CD4-positive, CD25-positive, alpha-beta regulatory T cell (primary cell): ENCODE results near the gene GPR62. TPM values are rescaled to one million over a fixed set of nuclear protein-coding genes. Genes with fewer than 3 reads are reported as not detected.

Source experiments
- ATAC-seq, 2 donors: fragments of 150-1000 bp; cut with Tn5 transposase; one replicate each; pipeline ENCODE4 v1.10.0; 2021; ENCODE audit warnings: low read depth in 2 of 2, moderate number of reproducible peaks in 2 of 2, moderate library complexity in 1 of 2
- DNase-seq, 3 donors: peaks; one replicate each; pipeline versions ENCODE4 v3.0.0 to v3.0.0-alpha.2; 2012 to 2022; ENCODE audit warnings: mixed read lengths in 1 of 3
- H3K27ac ChIP-seq: one replicate; pipeline ENCODE4 v1.7.0; 2013; ENCODE audit warnings: mild to moderate bottlenecking, low read length; ENCODE audit not compliant: insufficient read depth, poor library complexity, severe bottlenecking
- H3K27me3 ChIP-seq: one replicate; pipeline ENCODE4 v1.7.0; 2013; ENCODE audit warnings: low read length; ENCODE audit not compliant: control insufficient read depth, insufficient read depth
- H3K36me3 ChIP-seq: one replicate; pipeline ENCODE4 v1.7.0; 2013; ENCODE audit warnings: mild to moderate bottlenecking, low read length, moderate library complexity; ENCODE audit not compliant: control insufficient read depth, insufficient read depth
- H3K4me1 ChIP-seq: 2 replicates; pipeline ENCODE4 v1.7.0; 2013; ENCODE audit warnings: mild to moderate bottlenecking, low read length; ENCODE audit not compliant: insufficient read depth, control insufficient read depth, poor library complexity, severe bottlenecking
- H3K4me3 ChIP-seq: one replicate; pipeline ENCODE4 v1.7.0; 2013; ENCODE audit warnings: low read depth, mild to moderate bottlenecking, low read length, moderate library complexity
- H3K9me3 ChIP-seq, 2 experiments: 1 replicate in 1 of 2; 2 replicates in 1 of 2; pipeline ENCODE4 v1.7.0; 2013; ENCODE audit warnings: low read length in 2 of 2, mild to moderate bottlenecking in 1 of 2, moderate library complexity in 1 of 2; ENCODE audit not compliant: control insufficient read depth in 2 of 2
- H3K27ac Mint-ChIP-seq, 3 donors: one replicate each; pipeline ENCODE4 v1.8.0; 2020 to 2022; ENCODE audit warnings: mild to moderate bottlenecking in 3 of 3, mixed read lengths in 3 of 3, moderate library complexity in 2 of 3
- H3K27me3 Mint-ChIP-seq: one replicate; pipeline ENCODE4 v1.8.0; 2022; ENCODE audit warnings: mild to moderate bottlenecking, mixed read lengths
- H3K36me3 Mint-ChIP-seq: one replicate; pipeline ENCODE4 v1.8.0; 2020; ENCODE audit warnings: mixed read lengths
- H3K4me1 Mint-ChIP-seq, 4 donors: one replicate each; pipeline ENCODE4 v1.8.0; 2020 to 2022; ENCODE audit warnings: mixed read lengths in 4 of 4, mild to moderate bottlenecking in 1 of 4
- H3K4me3 Mint-ChIP-seq, 4 donors: one replicate each; pipeline ENCODE4 v1.8.0; 2020 to 2022; ENCODE audit warnings: mild to moderate bottlenecking in 4 of 4, mixed read lengths in 4 of 4, moderate library complexity in 3 of 4
- H3K9me3 Mint-ChIP-seq, 7 donors: one replicate each; pipeline ENCODE4 v1.8.0; 2020 to 2022; ENCODE audit warnings: mixed read lengths in 7 of 7, mild to moderate bottlenecking in 3 of 7, moderate library complexity in 2 of 7
- polyA plus RNA-seq, 4 donors: library from polyadenylated mRNA; unstranded; fragments of 300-500 nt; fragmentation: Illumina TruSeq; gene quantifications; one replicate each; pipeline ENCODE4 v1.2.3, GENCODE V29; 2021
- total RNA-seq: library from RNA; stranded (reverse); gene quantifications from one replicate; pipeline ENCODE4 v1.2.3, GENCODE V29; 2022

GPR62 gene
- total and polyA plus RNA-seq, 5 donors from 2014 or later = 0.22 TPM; not detected in 4

- H3K27me3 ChIP-seq = peaks cover 11% of the 10 kb centered on the region
- Mint-ChIP-seq H3K4me1 (peaks cover 0 to 8% (median 2%) of the 10 kb centered on the region in 4 donors), H3K27me3 (peaks cover 24% of the 10 kb centered on the region), H3K9me3 (peaks cover 0 to 2% (median 0%) of the 10 kb centered on the region in 7 donors), H3K36me3 (peaks cover 4% of the 10 kb centered on the region), H3K4me3 (peak overlapping the region in 3 of 4 donors; percentile 51 to 69 (median 57)), H3K27ac (no peak overlapping the region)
- H3K36me3 ChIP-seq = no peaks in the 10 kb centered on the region
- H3K27ac ChIP-seq = no peak overlapping the region
- DNase-seq = peak; percentile 26 to 59 (median 28)
- no peak overlapping the region for H3K4me3 ChIP-seq
- no peaks in the 10 kb centered on the region for H3K9me3 ChIP-seq
- peaks cover 11% of the 10 kb centered on the region for H3K4me1 ChIP-seq
- peak; percentile 70 to 71 for ATAC-seq
Measured at GRCh38 chr3:51955893-51956770, 951 bp downstream of the GPR62 start.

DNA sequence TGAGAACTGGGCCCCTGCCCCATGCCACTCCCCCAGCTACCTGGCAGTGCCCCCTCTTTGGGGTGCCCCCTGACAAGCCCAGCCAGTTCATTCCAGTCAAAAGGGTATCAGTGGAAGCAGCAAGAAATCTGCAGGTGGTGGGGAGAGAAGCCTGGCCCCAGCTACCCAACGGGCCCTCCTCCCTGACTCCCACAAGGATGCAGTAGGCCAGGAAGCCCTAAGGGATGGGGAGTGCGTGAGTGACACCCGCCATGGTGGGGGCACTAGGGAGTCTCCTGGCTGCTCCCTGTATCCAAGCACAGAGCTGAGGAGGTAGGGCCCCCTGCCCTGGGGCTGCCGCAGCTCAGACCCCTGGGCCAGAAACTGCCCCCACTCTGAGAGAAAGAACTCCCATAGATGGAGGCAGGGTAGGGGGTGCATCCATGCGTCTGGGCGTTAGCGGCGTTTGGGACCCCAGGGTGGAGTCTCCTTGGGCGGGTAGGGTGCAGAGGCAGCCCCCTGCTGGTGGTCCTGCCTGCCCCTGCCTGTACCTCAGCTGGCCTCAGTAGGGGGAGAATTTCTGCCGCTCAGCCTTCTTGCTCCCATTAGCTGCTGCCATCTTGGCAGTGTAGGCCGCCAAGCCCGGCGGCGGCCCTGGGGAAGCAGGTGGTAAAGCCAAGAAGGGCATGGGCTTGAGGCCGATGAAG lies 2.5 kb downstream of the GPR62 start:
- no peak overlapping the region for H3K27ac Mint-ChIP-seq
- peaks cover 4% of the 10 kb centered on the region for H3K36me3 Mint-ChIP-seq
- peak overlapping the region in 1 of 4 donors; percentile 20 for H3K4me3 Mint-ChIP-seq
- H3K4me3 ChIP-seq = no peak overlapping the region
- no peak for DNase-seq
- H3K36me3 ChIP-seq = no peaks in the 10 kb centered on the region
- H3K27ac ChIP-seq = no peak overlapping the region
- peaks cover 11% of the 10 kb centered on the region for H3K27me3 ChIP-seq
- peaks cover 24% of the 10 kb centered on the region for H3K27me3 Mint-ChIP-seq
- H3K4me1 ChIP-seq = peaks cover 11% of the 10 kb centered on the region
- peaks cover 0 to 8% (median 2%) of the 10 kb centered on the region in 4 donors for H3K4me1 Mint-ChIP-seq
- H3K9me3 ChIP-seq = no peaks in the 10 kb centered on the region
- H3K9me3 Mint-ChIP-seq = peaks cover 0 to 2% (median 0%) of the 10 kb centered on the region in 7 donors
- no peak for ATAC-seq

- Histone ChIP-seq H3K4me1 (peaks cover 11% of the 10 kb centered on the region), H3K9me3 (no peaks in the 10 kb centered on the region), H3K27me3 (peaks cover 6% of the 10 kb centered on the region), H3K36me3 (no peaks in the 10 kb centered on the region), H3K27ac (no peak overlapping the region), H3K4me3 (no peak overlapping the region)
- peaks cover 13% of the 10 kb centered on the region for H3K27me3 Mint-ChIP-seq
- DNase-seq (no peak), ATAC-seq (no peak)
- H3K9me3 Mint-ChIP-seq = peaks cover 0 to 1% (median 0%) of the 10 kb centered on the region in 7 donors
- H3K4me3 Mint-ChIP-seq = peak overlapping the region in 2 of 4 donors; percentile 20 to 73
- no peak overlapping the region for H3K27ac Mint-ChIP-seq
- H3K4me1 Mint-ChIP-seq = peaks cover 0 to 8% (median 1%) of the 10 kb centered on the region in 4 donors
- H3K36me3 Mint-ChIP-seq = peaks cover 4% of the 10 kb centered on the region
Measured at GRCh38 chr3:51958603-51959521, 3.7 kb downstream of the GPR62 start.

DNA sequence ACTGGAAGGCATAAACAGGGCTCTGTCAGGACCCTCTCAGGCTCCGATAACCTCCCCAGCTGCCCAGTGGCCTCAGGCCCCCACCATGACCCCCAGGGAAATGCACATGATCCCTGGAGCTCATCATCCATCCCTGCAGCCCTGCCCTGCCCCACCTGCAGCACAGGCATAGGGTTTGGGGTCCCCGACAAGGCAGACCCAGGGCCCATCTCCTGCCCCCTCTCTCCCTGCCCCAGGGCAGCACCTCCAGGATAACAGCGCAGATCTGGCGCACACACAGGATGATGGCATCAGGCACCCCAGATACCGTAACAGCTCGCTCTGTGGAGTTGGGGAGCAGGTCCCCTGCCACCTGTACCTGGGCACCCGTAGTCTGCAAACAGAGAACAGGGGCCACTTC lies 4.5 kb downstream of the GPR62 start:
- H3K9me3 Mint-ChIP-seq = no peaks in the 10 kb centered on the region
- Histone ChIP-seq H3K27ac (no peak overlapping the region), H3K9me3 (no peaks in the 10 kb centered on the region), H3K36me3 (no peaks in the 10 kb centered on the region), H3K4me1 (peaks cover 11% of the 10 kb centered on the region), H3K27me3 (peaks cover 2% of the 10 kb centered on the region), H3K4me3 (no peak overlapping the region)
- H3K4me1 Mint-ChIP-seq = peaks cover 0 to 6% (median 1%) of the 10 kb centered on the region in 4 donors
- peaks cover 11% of the 10 kb centered on the region for H3K27me3 Mint-ChIP-seq
- peaks cover 4% of the 10 kb centered on the region for H3K36me3 Mint-ChIP-seq
- H3K4me3 Mint-ChIP-seq = no peak overlapping the region
- no peak overlapping the region for H3K27ac Mint-ChIP-seq
- DNase-seq = no peak
- no peak for ATAC-seq

- Histone ChIP-seq H3K36me3 (no peaks in the 10 kb centered on the region), H3K4me1 (peaks cover 11% of the 10 kb centered on the region), H3K27ac (no peak overlapping the region), H3K9me3 (no peaks in the 10 kb centered on the region), H3K27me3 (no peaks in the 10 kb centered on the region), H3K4me3 (no peak overlapping the region)
- Mint-ChIP-seq H3K4me3 (no peak overlapping the region), H3K4me1 (peaks cover 0 to 12% (median 5%) of the 10 kb centered on the region in 4 donors), H3K9me3 (no peaks in the 10 kb centered on the region), H3K36me3 (peaks cover 4% of the 10 kb centered on the region), H3K27me3 (peaks cover 11% of the 10 kb centered on the region), H3K27ac (no peak overlapping the region)
- DNase-seq (no peak), ATAC-seq (no peak)
Measured at GRCh38 chr3:51960386-51960785, 5.2 kb downstream of the GPR62 start.

- no peaks in the 10 kb centered on the region for H3K9me3 ChIP-seq
- Mint-ChIP-seq H3K4me3 (peak overlapping the region in 1 of 4 donors; percentile 54), H3K27me3 (peaks cover 11% of the 10 kb centered on the region), H3K9me3 (no peaks in the 10 kb centered on the region), H3K4me1 (peaks cover 0 to 18% (median 8%) of the 10 kb centered on the region in 4 donors), H3K27ac (peak overlapping the region in 1 of 3 donors; percentile 51), H3K36me3 (peaks cover 4% of the 10 kb centered on the region)
- no peak overlapping the region for H3K4me3 ChIP-seq
- DNase-seq = no peak
- H3K27ac ChIP-seq = no peak overlapping the region
- H3K36me3 ChIP-seq = no peaks in the 10 kb centered on the region
- no peaks in the 10 kb centered on the region for H3K27me3 ChIP-seq
- peaks cover 12% of the 10 kb centered on the region for H3K4me1 ChIP-seq
- no peak for ATAC-seq
Measured at GRCh38 chr3:51961011-51961410, 5.8 kb downstream of the GPR62 start.
